Kidney tubule cell (primary cell): ENCODE measurements around the gene MYO10.
A peak's percentile ranks its signal among the peaks of the same experiment; 100 is the strongest.

Experiments
- DNase-seq: peaks from one replicate; pipeline ENCODE4 v3.0.0-alpha.2; 2018; ENCODE audit warnings: low spot score

MYO10 gene

DNA sequence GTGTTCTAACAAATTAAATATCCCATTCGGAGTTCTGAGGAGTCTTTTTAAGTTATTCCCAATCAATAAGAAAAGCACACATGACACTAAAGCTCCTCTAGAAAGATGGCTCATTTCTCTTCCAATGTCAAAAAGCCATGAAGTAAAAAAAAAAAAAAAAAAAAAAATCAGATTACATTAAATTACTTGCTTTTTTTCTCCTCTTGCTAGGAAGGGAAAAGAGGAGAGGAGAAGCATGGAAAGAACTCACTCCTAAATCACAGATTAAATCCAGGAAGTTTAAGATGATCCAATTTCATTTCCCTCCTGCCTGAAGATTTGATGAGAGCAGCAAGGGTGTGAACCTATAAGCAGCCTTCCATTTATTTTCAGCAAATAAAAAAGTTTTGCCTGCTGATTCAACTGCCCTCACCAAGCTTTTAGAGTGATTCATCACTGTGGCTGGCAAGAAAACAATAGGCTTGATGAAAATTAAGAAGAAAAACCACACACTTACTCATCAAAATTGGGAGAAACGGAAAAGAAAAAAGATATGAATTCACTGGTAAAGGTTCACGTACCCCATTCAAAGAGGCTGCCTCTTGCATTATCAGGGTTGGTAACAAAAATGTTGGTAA lies 19.7 kb downstream of the MYO10 start:
- peak; percentile 93 for DNase-seq

- no peak for DNase-seq
Observed at GRCh38 chr5:16914584-16914983, 21.5 kb downstream of the MYO10 start.

DNA sequence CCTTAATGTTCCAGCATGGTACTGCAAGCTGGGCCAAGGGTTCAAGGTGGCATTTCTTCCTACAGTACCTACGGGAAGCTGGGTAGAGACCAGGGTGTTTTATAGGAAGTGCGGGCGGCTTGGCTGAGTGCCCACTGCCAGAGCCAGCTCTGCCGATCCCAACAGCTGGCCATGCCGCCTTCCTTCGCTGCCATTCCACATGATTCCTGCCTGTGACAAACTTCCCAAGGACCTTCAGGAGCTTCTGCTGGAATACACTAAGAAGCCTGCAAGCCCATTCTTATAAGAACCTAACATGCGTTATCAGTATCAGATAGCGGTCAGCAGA lies 22.0 kb downstream of the MYO10 start:
- DNase-seq: no peak

- peak; percentile 49 for DNase-seq
Observed at GRCh38 chr5:16913187-16914107, 22.6 kb downstream of the MYO10 start.

DNA sequence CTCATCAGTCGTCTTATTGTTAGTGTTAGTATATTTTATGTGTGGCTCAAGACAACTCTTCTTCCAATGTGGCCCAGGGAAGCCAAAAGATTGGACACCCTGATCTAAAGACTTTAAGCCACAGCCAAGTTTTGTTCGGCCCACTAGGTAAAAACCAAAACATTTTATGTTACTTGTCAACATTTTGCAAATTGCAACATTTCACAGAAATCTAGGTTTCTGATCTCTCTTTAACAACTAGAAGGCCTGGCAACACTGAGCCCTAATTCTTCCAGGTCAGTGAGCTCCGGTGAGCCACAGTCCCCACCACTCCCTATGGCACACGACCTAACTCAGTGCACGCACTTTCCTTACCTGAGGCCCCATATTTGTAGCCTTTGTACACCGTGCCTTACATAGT lies 24.0 kb downstream of the MYO10 start:
- DNase-seq: no peak

DNA sequence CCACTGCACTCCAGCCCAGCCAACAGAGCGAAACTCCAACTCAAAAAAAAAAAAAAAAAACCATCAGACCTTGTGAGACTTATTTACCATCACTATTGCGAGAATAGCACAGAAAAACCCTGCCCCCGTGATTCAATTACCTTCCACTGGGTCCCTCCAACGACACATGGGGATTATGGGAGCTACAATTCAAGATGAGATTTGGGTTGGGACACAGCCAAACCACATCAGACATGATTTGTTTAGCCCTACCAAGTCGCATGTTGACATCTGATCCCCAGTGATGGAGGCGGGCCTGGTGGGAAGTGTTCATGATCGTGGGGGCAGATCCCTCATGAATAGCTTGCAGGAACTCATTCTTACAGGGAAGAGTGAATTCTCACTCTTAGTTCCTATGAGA lies 26.6 kb downstream of the MYO10 start:
- no peak for DNase-seq

DNA sequence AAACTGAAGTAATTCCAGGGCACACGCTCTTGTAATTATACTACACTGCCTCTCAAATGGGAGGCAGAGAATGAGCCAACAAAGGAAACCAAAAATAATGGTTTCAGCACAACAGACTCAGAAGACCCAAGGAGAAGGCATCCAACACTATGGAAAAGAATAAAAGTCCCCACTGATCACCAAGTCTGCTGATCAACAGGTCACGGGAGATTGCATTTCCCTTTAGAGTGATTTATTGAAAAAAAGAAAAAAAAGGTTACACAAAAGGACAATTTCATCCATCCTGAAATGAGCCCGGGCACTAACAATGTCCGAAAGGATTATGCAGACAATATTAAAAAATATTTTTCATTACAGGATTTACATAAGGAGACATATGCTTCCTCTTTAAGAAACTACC lies 28.8 kb downstream of the MYO10 start:
- no peak for DNase-seq

DNA sequence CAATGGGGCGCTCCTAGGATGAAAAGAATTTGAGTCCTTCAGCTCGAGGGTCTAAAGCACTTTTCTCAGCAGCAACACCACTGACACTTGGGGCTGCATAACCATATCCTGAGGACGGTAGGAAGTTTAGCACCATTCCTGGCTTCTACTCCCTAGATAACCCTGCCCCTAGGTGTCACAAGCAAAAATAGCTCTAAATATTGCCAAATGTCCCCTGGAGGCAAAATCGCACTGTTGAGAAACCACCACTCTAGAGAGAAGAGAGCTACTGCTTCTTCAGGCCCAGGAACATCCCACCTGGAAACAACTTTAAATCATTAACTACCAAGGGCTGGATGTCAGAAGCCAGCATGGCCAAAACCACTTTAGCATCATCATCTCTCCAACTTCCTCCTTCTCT lies 29.8 kb downstream of the MYO10 start:
- peak; percentile 22 for DNase-seq

DNA sequence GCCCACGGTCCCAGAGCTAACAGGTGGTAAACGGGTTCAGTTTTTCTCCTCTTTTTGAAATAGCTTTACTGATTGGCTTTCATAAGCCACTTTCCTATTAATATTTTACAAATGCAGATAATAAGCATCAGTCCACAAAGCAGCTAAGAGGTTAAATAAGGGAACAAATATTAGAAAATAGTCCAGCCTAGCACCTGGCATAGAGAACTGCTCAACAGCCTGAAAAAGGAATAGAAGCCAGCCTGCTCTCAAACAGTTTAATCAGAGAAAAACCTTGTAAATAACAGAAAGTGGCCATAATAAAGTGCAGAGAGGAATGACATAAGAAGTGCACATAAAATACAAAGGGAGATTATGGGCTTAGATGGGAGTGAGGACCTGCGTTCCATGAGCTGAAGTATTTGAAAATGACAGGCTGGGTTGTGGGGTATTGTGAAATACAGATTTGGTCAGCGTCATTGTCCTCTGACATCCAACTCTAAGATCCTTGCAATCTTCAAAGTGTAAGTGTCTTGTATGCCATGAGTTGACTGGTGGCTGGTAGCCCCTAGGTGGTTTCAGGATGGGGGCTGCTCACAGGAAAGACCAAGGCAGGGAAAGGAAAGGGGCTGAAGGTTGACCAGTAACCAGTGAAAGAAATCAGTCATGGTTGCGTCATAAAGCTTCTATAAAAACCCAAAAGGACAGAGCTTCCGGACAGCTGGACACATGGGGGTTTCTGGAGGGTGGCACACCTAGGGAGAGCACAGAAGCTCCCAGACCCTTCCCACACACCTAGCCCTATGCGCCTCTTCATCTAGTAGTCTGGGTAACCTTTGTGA lies 32.4 kb downstream of the MYO10 start:
- DNase-seq: no peak

GRCh38 chr5:16902846-16903245 lies 33.2 kb downstream of the MYO10 start:
- DNase-seq: peak; percentile 73

- DNase-seq: no peak
Observed at GRCh38 chr5:16901021-16901644, 35.0 kb downstream of the MYO10 start.

GRCh38 chr5:16899171-16899570 lies 36.9 kb downstream of the MYO10 start:
- no peak for DNase-seq

DNA sequence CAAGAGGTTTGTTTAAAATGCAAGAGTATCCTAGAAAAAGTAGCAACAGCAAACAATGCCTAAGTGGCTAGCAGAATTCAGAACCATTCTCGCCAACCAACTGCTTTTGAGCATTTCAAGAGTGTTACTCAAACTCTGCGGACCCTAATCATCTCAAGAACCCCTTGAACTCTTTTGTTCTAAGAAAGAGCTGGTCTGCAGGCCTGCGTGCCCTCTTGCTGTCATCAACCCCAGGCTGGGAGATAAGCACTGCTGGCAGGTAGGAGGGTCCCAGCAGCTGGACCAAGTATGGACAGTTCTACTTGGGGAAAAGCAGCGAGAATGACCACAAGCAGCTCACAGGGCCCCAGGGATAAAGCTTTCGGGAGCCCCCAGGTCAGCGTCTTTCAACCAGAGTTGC lies 38.3 kb downstream of the MYO10 start:
- DNase-seq: no peak

DNA sequence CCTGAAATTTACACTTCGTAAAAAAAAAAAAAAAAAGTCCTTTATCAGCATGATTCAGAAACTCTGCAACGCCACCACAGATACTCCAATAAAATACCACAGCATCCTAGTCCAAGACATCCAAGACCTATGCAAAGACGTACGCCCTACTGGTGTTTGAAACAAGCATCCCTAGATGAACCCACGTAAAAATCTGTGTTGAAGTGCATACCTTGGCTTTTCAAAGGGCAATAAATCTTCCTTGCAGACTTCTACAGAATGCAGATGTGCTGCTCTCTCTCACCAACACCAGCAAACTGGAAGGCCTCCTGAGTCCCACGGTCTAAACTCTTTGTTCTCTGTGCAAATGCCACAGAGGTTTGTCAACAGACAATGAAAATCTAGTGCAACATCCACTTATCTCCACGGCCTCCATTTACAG lies 38.8 kb downstream of the MYO10 start:
- DNase-seq: no peak

DNA sequence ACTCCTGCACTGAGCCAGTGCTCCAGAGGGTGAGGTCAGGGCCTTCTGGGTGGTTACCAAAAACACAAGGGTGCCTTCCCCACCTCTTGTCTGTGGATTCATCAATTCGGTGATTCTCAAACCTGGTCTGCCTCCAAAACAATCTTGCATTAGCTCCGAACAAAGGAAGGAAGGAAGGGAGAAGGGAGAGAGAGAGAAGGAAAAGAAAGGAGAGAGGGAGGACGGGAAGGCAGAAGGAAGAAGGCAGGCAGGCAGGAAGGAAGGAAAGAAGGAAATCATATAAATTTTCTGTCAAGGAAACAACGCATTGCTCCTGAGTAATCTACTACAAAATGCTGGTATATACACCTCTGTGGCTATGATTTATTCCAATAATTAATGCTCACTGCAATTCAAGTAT lies 39.3 kb downstream of the MYO10 start:
- no peak for DNase-seq

DNA sequence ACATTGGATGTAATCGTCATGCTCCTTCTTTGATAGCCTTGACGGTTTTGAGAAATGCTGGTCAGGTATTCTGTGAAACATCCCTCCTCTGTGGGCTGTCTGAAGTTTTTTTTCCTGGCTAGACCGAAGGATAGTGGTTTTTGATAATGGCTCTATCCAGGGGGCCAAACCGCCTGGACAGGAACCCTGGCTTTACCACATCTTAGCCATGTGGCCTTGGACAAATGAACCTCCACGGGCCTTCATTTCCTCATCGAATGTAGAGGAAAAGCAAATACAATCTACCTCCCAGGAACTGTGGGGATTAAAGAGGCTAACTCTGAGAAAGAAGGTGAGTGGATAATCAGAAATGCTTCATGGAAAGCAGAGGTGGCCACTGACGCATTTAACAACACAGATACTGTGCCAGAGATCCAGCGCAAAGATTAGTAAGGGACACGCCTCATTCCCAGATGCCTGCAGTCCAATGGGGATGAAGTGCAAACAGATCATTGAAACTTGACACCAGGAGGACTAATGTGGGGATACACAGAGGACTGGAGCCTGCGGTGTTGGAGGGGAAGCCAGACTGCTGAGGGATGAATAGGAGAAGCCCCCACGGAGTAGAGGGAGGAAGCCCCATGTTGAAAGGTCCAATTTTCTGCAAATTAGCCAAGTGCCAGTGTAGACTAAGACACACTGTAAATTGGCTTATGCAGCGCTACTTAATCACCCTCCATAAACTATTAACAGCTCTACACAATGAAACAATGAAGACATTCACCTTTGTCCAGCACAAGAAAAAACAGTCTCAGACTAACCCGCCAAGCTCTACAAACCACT lies 41.6 kb downstream of the MYO10 start:
- peak; percentile 86 for DNase-seq

DNA sequence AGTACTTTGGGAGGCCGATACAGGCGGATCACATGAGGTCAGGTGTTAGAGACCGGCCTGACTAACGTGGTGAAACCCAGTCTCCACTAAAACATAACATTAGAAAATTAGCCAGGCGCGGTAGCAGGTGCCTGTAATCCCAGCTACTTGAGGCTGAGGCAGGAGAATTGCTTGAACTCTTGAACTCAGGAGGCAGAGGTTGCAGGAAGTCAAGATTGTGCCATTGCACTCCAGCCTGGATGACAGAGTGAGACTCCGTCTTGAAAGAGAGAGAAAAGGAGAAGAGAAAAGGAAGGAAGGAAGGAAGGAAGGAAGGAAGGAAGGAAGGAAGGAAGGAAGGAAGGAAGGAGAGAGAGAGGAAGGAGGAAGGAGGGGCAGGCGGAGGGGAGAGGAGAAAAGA lies 45.1 kb downstream of the MYO10 start:
- DNase-seq: no peak

DNA sequence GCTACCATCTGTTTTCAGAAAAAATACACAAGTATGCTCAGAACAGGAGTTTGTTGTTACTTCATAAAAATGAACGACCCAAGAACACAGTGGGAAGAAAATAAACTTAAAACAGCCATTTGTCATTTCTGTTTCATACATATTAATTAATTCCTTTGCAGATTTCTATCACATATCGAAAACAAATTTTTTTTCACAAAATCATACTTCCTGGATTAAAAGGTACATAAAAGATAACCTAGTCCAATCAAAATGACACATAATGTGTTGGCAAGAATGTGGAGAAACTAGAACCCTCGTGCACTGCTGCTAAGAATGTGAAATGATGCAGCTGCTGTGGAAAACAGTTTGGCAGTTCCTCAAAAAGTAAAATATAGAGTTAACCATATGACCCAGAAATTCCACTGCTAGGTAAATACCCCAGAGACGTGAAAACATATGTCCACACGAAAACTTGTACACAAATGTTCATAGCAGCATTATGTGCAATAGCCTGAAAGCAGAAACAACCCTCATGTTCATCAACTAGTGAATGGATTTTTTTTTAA lies 46.0 kb downstream of the MYO10 start:
- no peak for DNase-seq

DNA sequence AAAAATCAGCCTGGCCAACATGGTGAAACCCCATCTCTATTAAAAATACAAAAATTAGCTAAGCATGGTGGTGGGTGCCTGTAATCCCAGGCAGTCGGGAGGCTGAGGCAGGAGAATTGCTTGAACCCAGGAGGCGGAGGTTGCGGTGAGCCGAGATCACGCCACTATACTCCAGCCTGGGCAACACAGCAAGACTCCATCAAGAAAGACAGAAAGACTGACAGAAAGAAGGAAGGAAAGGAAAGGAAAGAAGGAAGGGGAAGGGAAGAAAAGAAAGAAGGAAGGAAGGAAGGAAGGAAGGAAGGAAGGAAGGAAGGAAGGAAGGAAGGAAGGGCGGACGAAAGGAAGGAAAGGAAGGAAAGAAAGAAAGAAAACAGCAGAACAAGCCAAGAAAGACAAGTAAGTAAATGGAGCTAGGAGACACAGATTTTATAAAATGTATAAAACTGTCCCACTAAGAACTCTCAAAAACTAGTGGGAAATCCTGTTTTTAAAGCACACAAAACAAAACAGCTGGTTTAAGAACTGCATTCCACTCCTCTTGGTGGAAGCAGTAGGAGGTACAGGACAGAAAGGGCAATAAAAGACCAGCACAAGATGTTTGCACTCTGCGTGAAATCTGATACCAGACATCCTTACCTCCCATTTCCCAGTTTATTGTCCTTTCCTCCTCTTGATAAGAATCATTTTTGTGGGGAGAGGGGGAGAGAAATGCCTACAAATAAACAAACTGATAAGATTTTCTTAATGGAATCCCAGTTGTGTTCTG lies 46.7 kb downstream of the MYO10 start:
- no peak for DNase-seq

DNA sequence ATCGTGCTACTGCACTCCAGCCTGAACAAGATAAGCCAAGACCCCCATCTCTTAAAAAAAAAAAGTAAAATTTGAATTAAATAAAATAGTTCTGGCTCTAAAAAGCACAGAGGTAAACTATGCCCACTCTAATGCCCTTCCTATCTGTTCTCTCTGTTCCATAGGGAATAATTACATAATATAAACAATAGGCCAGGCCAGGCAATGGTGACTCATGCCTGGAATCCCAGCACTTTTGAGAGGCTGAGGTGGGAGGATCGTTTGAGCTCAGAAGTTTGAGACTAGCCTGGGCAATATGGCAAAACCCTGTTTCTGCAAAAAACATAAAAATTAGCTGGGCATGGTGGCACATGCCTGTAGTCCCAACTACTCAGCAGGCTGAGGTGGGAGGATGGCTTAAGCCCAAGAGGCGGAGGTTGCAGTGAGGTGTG lies 47.4 kb downstream of the MYO10 start:
- DNase-seq: peak; percentile 45
